GM12891 (cell line): Measurements from ENCODE around the gene GAPDH.
"Not testable (repeated sequence)": the region's sequence is repeated elsewhere in the genome, so short reads cannot be mapped to it uniquely, and the experiment has no call there.

Experiments used
- DNase-seq: peaks from one replicate; pipeline ENCODE4 v3.0.0; 2011; ENCODE audit warnings: low spot score; ENCODE audit not compliant: insufficient read length
- FAIRE-seq: peaks from 2 replicates; lab custom pipeline; 2011; peaks lifted over from hg19 to GRCh38; lab: Jason Lieb, UNC
- PAX5 ChIP-seq: IDR thresholded peaks from 2 replicates; pipeline ENCODE4 v1.6.1; 2011; ENCODE audit warnings: low read length, moderate library complexity, mild to moderate bottlenecking; ENCODE audit not compliant: insufficient read depth, severe bottlenecking
- POLR2A ChIP-seq: IDR thresholded peaks from 2 replicates; pipeline ENCODE4 v1.6.1; 2011; ENCODE audit warnings: low read depth, low read length, control low read depth
- POLR2AphosphoS5 ChIP-seq: IDR thresholded peaks from 2 replicates; pipeline ENCODE4 v1.6.1; 2011; ENCODE audit warnings: low read depth, low read length, control low read depth
- POU2F2 ChIP-seq: IDR thresholded peaks from 2 replicates; pipeline ENCODE4 v1.6.1; 2011; ENCODE audit warnings: low read depth, mild to moderate bottlenecking, control low read depth, low read length, moderate library complexity
- SPI1 ChIP-seq: IDR thresholded peaks from 2 replicates; pipeline ENCODE4 v1.6.1; 2011; ENCODE audit warnings: low read depth, low read length, control low read depth
- TAF1 ChIP-seq: IDR thresholded peaks from 2 replicates; pipeline ENCODE4 v1.6.1; 2011; ENCODE audit warnings: low read depth, low read length, control low read depth

The GAPDH gene

DNA sequence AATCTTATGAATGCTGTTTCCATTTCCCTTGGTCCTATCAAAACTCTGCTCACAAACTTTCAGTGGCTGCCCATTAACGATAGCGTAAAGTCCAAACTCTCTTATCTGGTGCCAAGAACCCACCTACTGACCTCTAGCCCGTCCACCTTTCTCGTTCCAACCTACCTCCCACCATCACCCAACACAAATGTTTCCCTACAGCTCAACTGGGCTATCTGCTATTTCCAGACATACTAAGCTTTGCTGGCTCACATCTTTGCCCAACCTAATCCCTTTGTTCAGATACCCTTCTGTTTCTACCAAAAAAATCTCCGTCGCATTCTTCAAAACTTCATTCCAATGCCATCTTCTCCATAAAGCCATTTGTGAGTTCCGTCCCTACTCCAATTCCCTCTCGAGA is 41.3 kb downstream of the GAPDH start:
- TF ChIP-seq POLR2AphosphoS5, result no peak
- no peak for TF ChIP-seq POU2F2
- TF ChIP-seq TAF1, result no peak
- TF ChIP-seq SPI1, result no peak
- no peak for TF ChIP-seq PAX5
- no peak for FAIRE-seq
- DNase-seq, result no peak

DNA sequence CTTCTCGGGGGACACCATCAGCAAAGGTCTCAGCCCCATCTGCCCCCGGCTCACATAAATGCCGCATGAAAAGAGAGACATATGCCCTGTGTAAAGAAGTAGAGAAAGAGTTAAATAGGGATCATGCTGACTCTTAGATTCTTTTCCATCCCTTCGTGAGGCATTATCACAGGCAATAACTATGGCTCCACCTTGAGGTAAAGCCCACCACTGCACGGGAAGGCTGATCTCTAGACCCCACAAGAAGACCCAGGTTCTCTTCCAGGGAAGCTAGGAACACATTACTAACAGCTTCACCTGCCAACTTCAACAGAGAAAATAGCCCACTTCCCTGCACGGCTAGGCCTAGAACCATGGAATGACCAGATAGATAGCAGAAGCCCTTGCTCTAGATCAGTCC is 47.9 kb downstream of the GAPDH start:
- no peak for TF ChIP-seq POLR2A
- no peak for TF ChIP-seq SPI1
- no peak for TF ChIP-seq POU2F2
- no peak for TF ChIP-seq PAX5
- TF ChIP-seq POLR2AphosphoS5, result no peak
- no peak for TF ChIP-seq TAF1
- no peak for DNase-seq
- no peak for FAIRE-seq

DNA sequence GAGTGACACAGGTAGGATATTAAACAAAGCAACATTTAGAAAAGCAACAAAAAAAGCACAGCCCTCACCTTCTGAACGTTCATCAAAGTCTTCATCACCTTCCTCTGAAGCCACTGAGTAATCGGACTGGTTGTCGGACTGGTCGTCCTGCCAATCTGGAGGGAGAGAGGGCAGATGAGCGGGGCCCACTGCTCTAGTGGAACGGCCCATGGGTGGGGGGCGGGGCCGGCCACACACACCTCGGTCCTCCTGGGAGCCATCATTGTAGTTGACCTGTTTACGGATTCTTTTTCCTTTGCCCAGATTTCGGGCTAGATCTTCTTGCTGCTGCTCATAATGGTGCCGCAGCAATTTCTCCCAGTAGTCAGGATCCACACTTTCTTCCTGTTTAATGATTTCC is 48.6 kb downstream of the GAPDH start:
- no peak for DNase-seq
- TF ChIP-seq PAX5 (no peak), POU2F2 (no peak), POLR2A (no peak), SPI1 (no peak), POLR2AphosphoS5 (no peak), TAF1 (no peak)
- FAIRE-seq, result no peak

DNA sequence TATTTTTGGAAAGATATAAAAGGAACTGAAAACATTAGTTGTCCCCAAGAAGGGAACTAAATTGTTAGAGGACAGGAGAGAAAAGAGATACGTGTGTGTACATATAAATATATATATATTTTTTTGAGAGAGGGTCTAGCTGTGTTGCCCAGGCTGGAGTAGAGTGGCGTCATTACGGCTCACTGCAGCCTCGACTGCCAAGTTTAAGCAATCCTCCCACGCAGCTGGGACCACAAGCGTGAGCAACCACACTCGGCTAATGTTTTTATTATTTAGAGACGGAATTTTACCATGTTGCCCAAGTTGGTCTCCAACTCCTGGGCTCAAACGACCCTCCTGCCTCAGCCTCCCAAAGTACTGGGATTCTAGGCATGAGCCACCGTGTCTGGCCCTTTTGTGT is 50.0 kb downstream of the GAPDH start:
- DNase-seq (no peak), FAIRE-seq (no peak)
- TF ChIP-seq POU2F2, result no peak

DNA sequence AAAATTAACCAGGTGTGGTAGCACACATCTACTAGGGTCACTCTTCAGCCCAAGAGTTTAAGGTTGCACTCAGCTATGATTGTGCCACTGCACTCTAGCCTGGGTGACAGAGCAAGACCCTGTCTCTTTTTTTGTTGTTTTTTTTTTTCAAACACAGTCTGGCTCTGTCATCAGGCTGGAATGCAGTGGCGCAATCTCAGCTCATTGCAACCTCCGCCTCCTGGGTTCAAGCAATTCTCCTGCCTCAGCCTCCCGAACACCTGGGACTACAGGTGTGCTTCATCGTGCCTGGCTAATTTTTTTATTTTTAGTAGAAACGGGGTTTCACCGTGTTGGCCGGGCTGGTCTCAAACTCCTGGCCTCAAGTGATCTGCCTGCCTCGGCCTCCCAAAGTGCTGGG is 52.3 kb downstream of the GAPDH start:
- not testable (repeated sequence) for FAIRE-seq, DNase-seq
